Activated T-cell treated with anti-CD3 and anti-CD28 coated beads for 1 hour (primary cell): ENCODE data around the gene NPTN.
"Not testable (repeated sequence)": the region's sequence is repeated elsewhere in the genome, so short reads cannot be mapped to it uniquely, and the experiment has no call there.

Experiments used
- DNase-seq: peaks from one replicate; pipeline ENCODE4 v3.0.0-alpha.2; 2020; ENCODE audit warnings: low read depth

Gene NPTN

GRCh38 chr15:73570355-73571032, 62.7 kb downstream of the NPTN start:
- DNase-seq = no peak

GRCh38 chr15:73569361-73569760, 63.8 kb downstream of the NPTN start:
- DNase-seq = no peak

GRCh38 chr15:73568564-73569280, 64.5 kb downstream of the NPTN start:
- no peak for DNase-seq

GRCh38 chr15:73567020-73567419, 66.2 kb downstream of the NPTN start:
- no peak for DNase-seq

GRCh38 chr15:73564255-73564654, 68.9 kb downstream of the NPTN start:
- DNase-seq = no peak

GRCh38 chr15:73560501-73561117, 72.6 kb downstream of the NPTN start:
- no peak for DNase-seq

GRCh38 chr15:73558529-73558928, 74.7 kb downstream of the NPTN start:
- DNase-seq = no peak

- DNase-seq = no peak
These were observed 78.1 kb downstream of the NPTN start for GRCh38 chr15:73555080-73555479.

GRCh38 chr15:73550190-73550589, 83.0 kb downstream of the NPTN start:
- no peak for DNase-seq

GRCh38 chr15:73548925-73549324, 84.3 kb downstream of the NPTN start:
- not testable (repeated sequence) for DNase-seq

GRCh38 chr15:73541479-73541878, 91.7 kb downstream of the NPTN start:
- DNase-seq = no peak

GRCh38 chr15:73540161-73540560, 93.0 kb downstream of the NPTN start:
- DNase-seq = no peak

GRCh38 chr15:73539212-73540128, 93.7 kb downstream of the NPTN start:
- no peak for DNase-seq

GRCh38 chr15:73538563-73539211, 94.5 kb downstream of the NPTN start:
- DNase-seq = no peak

- no peak for DNase-seq
These were observed 95.1 kb downstream of the NPTN start for GRCh38 chr15:73538123-73538522.

- no peak for DNase-seq
These were observed 102.5 kb downstream of the NPTN start for GRCh38 chr15:73530649-73531048.

GRCh38 chr15:73527598-73527997, 105.6 kb downstream of the NPTN start:
- DNase-seq = no peak

GRCh38 chr15:73524919-73525318, 108.3 kb downstream of the NPTN start:
- no peak for DNase-seq

- no peak for DNase-seq
These were observed 111.2 kb downstream of the NPTN start for GRCh38 chr15:73522011-73522410.

GRCh38 chr15:73518876-73519733, 114.1 kb downstream of the NPTN start:
- no peak for DNase-seq
